ENCODE data around the gene SLC52A1.
A peak's percentile ranks its signal among the peaks of the same experiment; 100 is the strongest.

SLC52A1 gene

GRCh38 chr17:4986951-4987766 is 48.1 kb downstream of the SLC52A1 start, which contains the start of gene CAMTA2:
Gene CAMTA2, minus strand, starts transcription at chr17:4987675. Its CDS starts 1,453 bp downstream, at chr17:4986222.
- peak; percentile 72 for DNase-seq

DNA sequence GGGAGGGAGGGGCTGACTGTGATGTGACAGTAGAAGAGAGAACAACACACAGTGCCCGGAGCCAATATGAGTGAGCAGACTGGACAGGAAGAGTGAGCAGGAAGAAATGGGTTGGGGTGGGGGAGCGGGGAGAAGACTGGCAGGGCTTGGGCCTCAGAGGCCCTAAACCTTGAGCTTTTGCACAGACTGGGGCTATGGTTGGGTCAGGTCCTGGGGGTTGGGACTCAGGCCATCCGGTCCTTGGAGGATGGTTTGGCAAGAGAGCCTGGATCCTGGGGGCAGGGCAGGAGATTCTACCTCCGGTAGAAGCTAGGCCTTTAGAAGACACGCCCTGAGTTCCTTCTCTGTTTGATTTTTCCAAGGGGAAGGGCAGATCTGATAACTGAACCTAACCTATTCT is 48.8 kb downstream of the SLC52A1 start:
- DNase-seq = no peak
